ENCODE data around the gene ABHD17C. TPM values are rescaled to one million over a fixed set of nuclear protein-coding genes. Genes with fewer than 3 reads are reported as not detected.

Gene ABHD17C
- total RNA-seq, 1 experiment from 2014 or later: 42.2 TPM

DNA sequence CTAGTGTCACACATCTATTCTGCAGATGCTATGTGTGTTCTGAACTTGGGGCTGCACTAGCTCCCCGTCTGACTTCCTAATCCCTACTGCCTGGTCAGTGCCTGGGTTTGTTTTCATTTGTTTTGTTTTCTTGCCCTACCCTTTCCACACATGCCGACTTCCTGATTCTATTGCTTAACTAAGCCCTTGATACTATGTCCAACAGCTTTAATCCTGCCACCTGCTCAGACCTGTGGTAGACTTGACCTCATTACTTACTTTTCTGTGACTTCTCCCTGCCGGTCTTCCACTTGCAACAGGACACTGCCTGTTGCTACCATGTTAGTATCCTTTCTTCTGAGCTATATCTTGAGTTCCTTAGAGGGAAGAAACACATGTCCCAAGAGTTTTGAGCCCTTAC lies 44.8 kb downstream of the ABHD17C start:
- H3K27ac ChIP-seq: peak overlapping the region; percentile 43
- H2AFZ ChIP-seq: no peak overlapping the region
- intact Hi-C loops (cut with micrococcal nuclease; ENCODE audit: unreplicated experiment): no loop called here
- H3K4me1 ChIP-seq (replicated peaks; ENCODE audit: insufficient read depth): peaks cover 53% of the 10 kb centered on the region
- no TSS peak for BruUV-seq (replicated peaks)
- TF ChIP-seq, protein P1, sequence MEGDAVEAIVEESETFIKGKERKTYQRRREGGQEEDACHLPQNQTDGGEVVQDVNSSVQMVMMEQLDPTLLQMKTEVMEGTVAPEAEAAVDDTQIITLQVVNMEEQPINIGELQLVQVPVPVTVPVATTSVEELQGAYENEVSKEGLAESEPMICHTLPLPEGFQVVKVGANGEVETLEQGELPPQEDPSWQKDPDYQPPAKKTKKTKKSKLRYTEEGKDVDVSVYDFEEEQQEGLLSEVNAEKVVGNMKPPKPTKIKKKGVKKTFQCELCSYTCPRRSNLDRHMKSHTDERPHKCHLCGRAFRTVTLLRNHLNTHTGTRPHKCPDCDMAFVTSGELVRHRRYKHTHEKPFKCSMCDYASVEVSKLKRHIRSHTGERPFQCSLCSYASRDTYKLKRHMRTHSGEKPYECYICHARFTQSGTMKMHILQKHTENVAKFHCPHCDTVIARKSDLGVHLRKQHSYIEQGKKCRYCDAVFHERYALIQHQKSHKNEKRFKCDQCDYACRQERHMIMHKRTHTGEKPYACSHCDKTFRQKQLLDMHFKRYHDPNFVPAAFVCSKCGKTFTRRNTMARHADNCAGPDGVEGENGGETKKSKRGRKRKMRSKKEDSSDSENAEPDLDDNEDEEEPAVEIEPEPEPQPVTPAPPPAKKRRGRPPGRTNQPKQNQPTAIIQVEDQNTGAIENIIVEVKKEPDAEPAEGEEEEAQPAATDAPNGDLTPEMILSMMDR (conservative IDR thresholded peaks at IDR 0.05): no peak
- no peak for TF ChIP-seq EZH2 (IDR thresholded peaks at IDR 0.05; ENCODE audit: low read depth)
- H3K9me2 ChIP-seq (ENCODE audit: insufficient read depth): no peaks in the 10 kb centered on the region
- peaks cover 44% of the 10 kb centered on the region; the same call in 1 of the 2 replicates for H3F3A ChIP-seq (ENCODE audit: insufficient read depth, low read depth)
- H4K20me1 ChIP-seq (ENCODE audit: insufficient read depth): no peaks in the 10 kb centered on the region
- H3K27me3 ChIP-seq (ENCODE audit: insufficient read depth, low read depth): no peaks in the 10 kb centered on the region
- no peak overlapping the region for H3K4me3 ChIP-seq
- ChIA-PET CTCF (interaction anchor here (1.6 kb wide), 1 partner anchor 38 kb away, joined by 4 read pairs; no protein-coding TSS in a partner anchor), POLR2A (ENCODE audit: unreplicated experiment) (interaction anchor here (0.6 kb wide), 2 partner anchors 21 to 73 kb away, joined by 9 to 19 read pairs; no protein-coding TSS in a partner anchor)
- peak; percentile 7 to 81 for DNase-seq
- peaks cover 7% of the 10 kb centered on the region; the same call in 1 of the 2 replicates for H3K36me3 ChIP-seq (ENCODE audit: low read depth)
- H3K79me2 ChIP-seq (ENCODE audit: low read depth): peaks cover 96% of the 10 kb centered on the region
- H3K9me3 ChIP-seq (ENCODE audit: insufficient read depth, low read depth): no peaks in the 10 kb centered on the region
- H3K4me2 ChIP-seq: peak overlapping the region; percentile 30; the same call in 1 of the 2 replicates

DNA sequence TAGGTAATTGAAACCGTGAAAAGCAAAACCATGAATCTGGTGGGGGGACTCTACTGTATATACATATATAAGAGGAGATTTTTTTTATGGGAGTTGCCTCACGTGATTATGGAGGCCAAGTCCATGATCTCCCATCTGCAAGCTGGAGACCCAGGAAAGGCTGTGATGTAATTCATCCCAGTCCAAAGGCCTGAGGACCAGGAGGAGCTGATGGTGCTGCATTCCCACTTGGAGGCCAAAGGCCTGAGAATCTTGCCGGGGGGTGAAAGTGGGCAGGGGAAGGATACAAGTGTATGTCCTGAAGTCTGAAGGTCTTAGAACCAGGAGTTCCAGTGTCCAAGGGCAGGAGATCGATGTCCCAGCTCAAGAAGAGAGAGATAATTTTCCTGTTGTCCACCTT lies 47.0 kb downstream of the ABHD17C start:
- intact Hi-C loops (cut with micrococcal nuclease; ENCODE audit: unreplicated experiment): no loop called here
- DNase-seq: no peak
- peaks cover 57% of the 10 kb centered on the region; the same call in 1 of the 2 replicates for H3F3A ChIP-seq (ENCODE audit: insufficient read depth, low read depth)
- H3K9me2 ChIP-seq (ENCODE audit: insufficient read depth): no peaks in the 10 kb centered on the region
- no peak overlapping the region for H3K4me3 ChIP-seq
- no peak overlapping the region for H2AFZ ChIP-seq
- BruUV-seq (replicated peaks): no TSS peak
- CTCF ChIA-PET: no interaction called here
- H3K4me1 ChIP-seq (replicated peaks; ENCODE audit: insufficient read depth): peaks cover 56% of the 10 kb centered on the region
- peaks cover 8% of the 10 kb centered on the region; the same call in 1 of the 2 replicates for H3K9me3 ChIP-seq (ENCODE audit: insufficient read depth, low read depth)
- peaks cover under 1% of the 10 kb centered on the region; the same call in 1 of the 2 replicates for H4K20me1 ChIP-seq (ENCODE audit: insufficient read depth)
- H3K36me3 ChIP-seq (ENCODE audit: low read depth): peaks cover 19% of the 10 kb centered on the region; the same call in 1 of the 2 replicates
- no peak overlapping the region for H3K27ac ChIP-seq
- H3K27me3 ChIP-seq (ENCODE audit: insufficient read depth, low read depth): no peaks in the 10 kb centered on the region
- POLR2A ChIA-PET (ENCODE audit: unreplicated experiment): no interaction called here
- TF ChIP-seq, protein P1 (conservative IDR thresholded peaks at IDR 0.05): no peak
- no peak for TF ChIP-seq EZH2 (IDR thresholded peaks at IDR 0.05; ENCODE audit: low read depth)
- peaks cover 96% of the 10 kb centered on the region for H3K79me2 ChIP-seq (ENCODE audit: low read depth)
- peak overlapping the region; percentile 27; the same call in 1 of the 2 replicates for H3K4me2 ChIP-seq

- H3K27ac ChIP-seq: peak overlapping the region; percentile 64
- ChIA-PET CTCF (no interaction called here), POLR2A (ENCODE audit: unreplicated experiment) (no interaction called here)
- intact Hi-C loops (cut with micrococcal nuclease; ENCODE audit: unreplicated experiment): no loop called here
- peaks cover 8% of the 10 kb centered on the region; the same call in 1 of the 2 replicates for H3K9me3 ChIP-seq (ENCODE audit: insufficient read depth, low read depth)
- peak; percentile 3 to 76 for DNase-seq
- TF ChIP-seq, protein P1 (conservative IDR thresholded peaks at IDR 0.05): no peak
- TF ChIP-seq EZH2 (IDR thresholded peaks at IDR 0.05; ENCODE audit: low read depth): no peak
- no peaks in the 10 kb centered on the region for H3K27me3 ChIP-seq (ENCODE audit: insufficient read depth, low read depth)
- H3K79me2 ChIP-seq (ENCODE audit: low read depth): peaks cover 96% of the 10 kb centered on the region
- H3K4me1 ChIP-seq (replicated peaks; ENCODE audit: insufficient read depth): peaks cover 56% of the 10 kb centered on the region
- H3K4me3 ChIP-seq: no peak overlapping the region
- no peak overlapping the region for H2AFZ ChIP-seq
- H3K4me2 ChIP-seq: peak overlapping the region; percentile 29; the same call in 1 of the 2 replicates
- peaks cover 19% of the 10 kb centered on the region; the same call in 1 of the 2 replicates for H3K36me3 ChIP-seq (ENCODE audit: low read depth)
- no peaks in the 10 kb centered on the region for H3K9me2 ChIP-seq (ENCODE audit: insufficient read depth)
- peaks cover 12% of the 10 kb centered on the region for H4K20me1 ChIP-seq (ENCODE audit: insufficient read depth)
- BruUV-seq (replicated peaks): no TSS peak
- peaks cover 60% of the 10 kb centered on the region; the same call in 1 of the 2 replicates for H3F3A ChIP-seq (ENCODE audit: insufficient read depth, low read depth)
Measured at GRCh38 chr15:80743189-80743833, 48.2 kb downstream of the ABHD17C start.

Data from PC-9 (cell line).